ENCODE measurements around the gene CCDC57. TPM values are rescaled to one million over a fixed set of nuclear protein-coding genes. Genes with fewer than 3 reads are reported as not detected.

CCDC57 gene
- total and polyA plus RNA-seq, 4 donors: 5.4 to 19.1 (median 11.7) TPM

GRCh38 chr17:82114447-82114846 is 98.2 kb downstream of the CCDC57 start:
- Histone ChIP-seq H3K9me3 (ENCODE audit: control insufficient read depth in 4 of 4, low read length in 3 of 4) (no peaks in the 10 kb centered on the region), H3K27me3 (ENCODE audit: control insufficient read depth in 4 of 4, insufficient read depth in 4 of 4, low read length in 3 of 4) (no peaks in the 10 kb centered on the region), H3K36me3 (ENCODE audit: control insufficient read depth in 4 of 4, insufficient read depth in 3 of 4, low read depth in 1 of 4, low read length in 3 of 4) (no peaks in the 10 kb centered on the region), H3K9ac (ENCODE audit: low read depth in 1 of 2, low read length in 2 of 2) (peak overlapping the region in 1 of 2 donors; percentile 8), H3K4me3 (ENCODE audit: low read depth in 1 of 3, low read length in 3 of 3) (no peak overlapping the region), H3K4me1 (ENCODE audit: control insufficient read depth in 4 of 4, insufficient read depth in 4 of 4, low read length in 3 of 4) (peaks cover 17 to 77% (median 46%) of the 10 kb centered on the region in 4 donors), H3K27ac (ENCODE audit: low read depth in 1 of 2, low read length in 2 of 2) (peak overlapping the region; percentile 89 to 93)
- TF ChIP-seq CTCF (IDR thresholded peaks at IDR 0.05; ENCODE audit: low read depth, low read length, missing input control) (no peak), EGR1 (IDR thresholded peaks at IDR 0.05; ENCODE audit: low read depth in 2 of 2) (no peak), TAF1 (conservative IDR thresholded peaks at IDR 0.05) (no peak), RXRA (IDR thresholded peaks at IDR 0.05) (no peak), ZBTB33 (IDR thresholded peaks at IDR 0.05) (no peak), HNF4A (conservative IDR thresholded peaks at IDR 0.05) (no peak), GABPA (IDR thresholded peaks at IDR 0.05 in 1 of 2, conservative IDR thresholded peaks at IDR 0.05 in 1 of 2) (no peak), RAD21 (IDR thresholded peaks at IDR 0.05) (no peak)
- no peak for DNase-seq (ENCODE audit: low spot score)
- WGBS: 93% methylated on average over 10 of the region's 10 CpGs

GRCh38 chr17:82113941-82114340 is 98.7 kb downstream of the CCDC57 start:
- Histone ChIP-seq H3K4me3 (ENCODE audit: low read depth in 1 of 3, low read length in 3 of 3) (no peak overlapping the region), H3K27me3 (ENCODE audit: control insufficient read depth in 4 of 4, insufficient read depth in 4 of 4, low read length in 3 of 4) (no peaks in the 10 kb centered on the region), H3K36me3 (ENCODE audit: control insufficient read depth in 4 of 4, insufficient read depth in 3 of 4, low read depth in 1 of 4, low read length in 3 of 4) (no peaks in the 10 kb centered on the region), H3K27ac (ENCODE audit: low read depth in 1 of 2, low read length in 2 of 2) (peak overlapping the region; percentile 89 to 93), H3K9ac (ENCODE audit: low read depth in 1 of 2, low read length in 2 of 2) (no peak overlapping the region), H3K9me3 (ENCODE audit: control insufficient read depth in 4 of 4, low read length in 3 of 4) (no peaks in the 10 kb centered on the region), H3K4me1 (ENCODE audit: control insufficient read depth in 4 of 4, insufficient read depth in 4 of 4, low read length in 3 of 4) (peaks cover 19 to 77% (median 48%) of the 10 kb centered on the region in 4 donors)
- 70% methylated on average over 13 of the region's 13 CpGs for WGBS
- no peak for DNase-seq (ENCODE audit: low spot score)
- TF ChIP-seq YY1 (IDR thresholded peaks at IDR 0.05) (no peak), EGR1 (IDR thresholded peaks at IDR 0.05; ENCODE audit: low read depth in 2 of 2) (no peak), HNF4A (conservative IDR thresholded peaks at IDR 0.05) (no peak), HNF4G (IDR thresholded peaks at IDR 0.05) (no peak), RXRA (IDR thresholded peaks at IDR 0.05) (no peak), ZBTB33 (IDR thresholded peaks at IDR 0.05) (no peak), CTCF (IDR thresholded peaks at IDR 0.05; ENCODE audit: low read depth, low read length, missing input control) (no peak), TAF1 (conservative IDR thresholded peaks at IDR 0.05) (no peak)

Measured in liver (tissue), 9 donors.